Fibroblast of lung (primary cell): ENCODE data around the gene MYADML2.

Experiments used
- EZH2 ChIP-seq: IDR thresholded peaks from 2 replicates; pipeline ENCODE4 v1.5.1; 2012; ENCODE audit warnings: low read length, control low read depth, mild to moderate bottlenecking; ENCODE audit errors: missing control alignments
- TF ChIP-seq, protein P1 (sequence below), 2 donors: IDR thresholded peaks in 1 of 2; conservative IDR thresholded peaks in 1 of 2; 1 replicate in 1 of 2; 2 replicates in 1 of 2; pipeline ENCODE4 v1.5.1; 2011 to 2012; ENCODE audit warnings: low read length in 2 of 2, control low read depth in 1 of 2, inconsistent platforms in 1 of 2, low read depth in 1 of 2, mild to moderate bottlenecking in 1 of 2

DNA sequence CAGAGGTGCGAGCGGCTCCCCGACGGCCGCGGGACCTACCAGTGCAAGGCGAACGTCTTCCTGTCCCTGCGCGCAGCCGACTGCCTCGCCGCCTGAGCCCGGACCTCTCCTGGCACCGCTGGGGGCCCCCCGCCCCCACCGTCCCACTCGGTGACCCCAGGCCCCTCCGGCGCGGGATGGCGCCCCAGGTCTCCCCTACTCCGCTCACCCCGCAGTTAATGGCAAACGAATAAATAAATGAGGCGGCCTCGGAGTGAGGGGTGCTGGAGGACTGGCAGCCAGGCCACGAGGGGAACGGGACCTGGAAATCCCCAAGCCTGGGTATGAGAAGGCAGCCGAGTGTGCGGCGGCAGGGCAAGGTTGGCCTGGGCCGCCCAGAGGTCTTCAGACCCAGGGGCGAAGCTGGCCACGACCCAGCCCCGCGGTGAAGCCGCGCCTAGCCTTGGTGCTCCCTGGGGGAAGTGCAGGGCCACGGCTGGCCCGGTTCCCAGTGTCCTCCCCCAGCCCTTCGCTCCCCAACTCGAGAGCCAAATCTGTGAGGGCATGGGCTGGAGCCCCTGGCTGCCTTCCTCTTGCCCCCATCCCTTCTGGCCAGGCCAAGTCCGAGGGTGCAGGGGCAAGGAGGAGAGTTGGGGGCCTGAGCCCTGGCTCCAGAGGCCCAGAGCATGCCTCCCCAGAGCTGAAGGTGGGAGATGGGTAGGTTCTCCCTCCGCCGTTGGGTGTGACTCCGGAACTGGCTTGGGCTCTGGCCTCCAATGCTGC lies 44.2 kb downstream of the MYADML2 start:
- TF ChIP-seq, protein P1, sequence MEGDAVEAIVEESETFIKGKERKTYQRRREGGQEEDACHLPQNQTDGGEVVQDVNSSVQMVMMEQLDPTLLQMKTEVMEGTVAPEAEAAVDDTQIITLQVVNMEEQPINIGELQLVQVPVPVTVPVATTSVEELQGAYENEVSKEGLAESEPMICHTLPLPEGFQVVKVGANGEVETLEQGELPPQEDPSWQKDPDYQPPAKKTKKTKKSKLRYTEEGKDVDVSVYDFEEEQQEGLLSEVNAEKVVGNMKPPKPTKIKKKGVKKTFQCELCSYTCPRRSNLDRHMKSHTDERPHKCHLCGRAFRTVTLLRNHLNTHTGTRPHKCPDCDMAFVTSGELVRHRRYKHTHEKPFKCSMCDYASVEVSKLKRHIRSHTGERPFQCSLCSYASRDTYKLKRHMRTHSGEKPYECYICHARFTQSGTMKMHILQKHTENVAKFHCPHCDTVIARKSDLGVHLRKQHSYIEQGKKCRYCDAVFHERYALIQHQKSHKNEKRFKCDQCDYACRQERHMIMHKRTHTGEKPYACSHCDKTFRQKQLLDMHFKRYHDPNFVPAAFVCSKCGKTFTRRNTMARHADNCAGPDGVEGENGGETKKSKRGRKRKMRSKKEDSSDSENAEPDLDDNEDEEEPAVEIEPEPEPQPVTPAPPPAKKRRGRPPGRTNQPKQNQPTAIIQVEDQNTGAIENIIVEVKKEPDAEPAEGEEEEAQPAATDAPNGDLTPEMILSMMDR (conservative IDR thresholded peaks at IDR 0.05 in 1 of 2, IDR thresholded peaks at IDR 0.05 in 1 of 2; ENCODE audit: low read depth in 1 of 2, low read length in 2 of 2) = no peak
- no peak for TF ChIP-seq EZH2
